Activated naive CD8-positive, alpha-beta T cell treated with anti-CD3 and anti-CD28 coated beads, Interleukin-2, amount 10 ng/mL, durations not matched to agents 7 days and 5 days (primary cell): ENCODE results near the gene HDAC4. TPM values are rescaled to one million over a fixed set of nuclear protein-coding genes. Genes with fewer than 3 reads are reported as not detected.

Experiments
- ATAC-seq: fragments of 150-1000 bp; cut with Tn5 transposase; one replicate; pipeline ENCODE4 v1.10.0; 2021; ENCODE audit warnings: low read depth, moderate library complexity
- POLR2A ChIA-PET: fragments of 350-600 bp; sonication (Branson Sonifier 250); formaldehyde crosslinking; loops from one replicate; lab custom pipeline; 2021; ENCODE audit warnings: antibody characterized with exemption; lab: Charles Lee
- DNase-seq: peaks from one replicate; pipeline ENCODE4 v3.0.0; 2021
- H3K27ac Mint-ChIP-seq: one replicate; pipeline ENCODE4 v1.8.0; 2022; ENCODE audit warnings: mild to moderate bottlenecking, mixed read lengths
- H3K27me3 Mint-ChIP-seq: one replicate; pipeline ENCODE4 v1.8.0; 2022; ENCODE audit warnings: mild to moderate bottlenecking, moderate library complexity, mixed read lengths
- H3K36me3 Mint-ChIP-seq: one replicate; pipeline ENCODE4 v1.8.0; 2021; ENCODE audit warnings: mild to moderate bottlenecking, mixed read lengths
- H3K4me1 Mint-ChIP-seq: one replicate; pipeline ENCODE4 v1.8.0; 2021; ENCODE audit warnings: mixed read lengths
- H3K4me3 Mint-ChIP-seq: one replicate; pipeline ENCODE4 v1.8.0; 2022; ENCODE audit warnings: mild to moderate bottlenecking, moderate library complexity, mixed read lengths
- H3K9me3 Mint-ChIP-seq: one replicate; pipeline ENCODE4 v1.8.0; 2021; ENCODE audit warnings: mixed read lengths
- total RNA-seq, 2 experiments: library from RNA; stranded (reverse); gene quantifications; one replicate each; pipeline ENCODE4 v1.2.3, GENCODE V29; 2021

The HDAC4 gene
- total RNA-seq, 2 experiments from 2014 or later = 54.0 to 57.4 TPM

DNA sequence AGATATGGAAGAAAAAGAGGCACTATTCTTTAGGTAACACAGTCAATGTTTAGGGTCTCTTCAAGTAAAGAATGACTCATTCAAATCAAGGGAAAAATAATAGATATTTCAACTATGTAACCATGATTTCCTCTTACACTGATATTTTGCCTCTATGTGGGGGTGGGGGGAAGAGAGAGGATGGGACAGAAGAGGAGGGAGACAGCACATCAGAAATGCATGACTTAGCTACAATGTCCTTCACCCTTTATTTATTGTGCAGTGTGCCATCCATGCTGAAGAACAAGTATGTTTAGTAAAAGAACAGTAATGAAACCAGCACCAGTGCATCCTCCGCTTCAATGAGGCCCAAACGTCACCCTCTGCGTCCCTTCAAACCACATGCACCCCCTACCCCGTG is 204.8 kb downstream of the HDAC4 start:
- Mint-ChIP-seq H3K4me3 (no peak overlapping the region), H3K27me3 (no peaks in the 10 kb centered on the region), H3K4me1 (peaks cover 2% of the 10 kb centered on the region), H3K36me3 (peaks cover 8% of the 10 kb centered on the region), H3K27ac (no peak overlapping the region), H3K9me3 (no peaks in the 10 kb centered on the region)
- DNase-seq (no peak), ATAC-seq (no peak)
- POLR2A ChIA-PET = no interaction called here

- H3K4me1 Mint-ChIP-seq = peaks cover 2% of the 10 kb centered on the region
- DNase-seq = peak; percentile 4
- H3K36me3 Mint-ChIP-seq = peaks cover 14% of the 10 kb centered on the region
- POLR2A ChIA-PET = no interaction called here
- no peak for ATAC-seq
- no peak overlapping the region for H3K4me3 Mint-ChIP-seq
- H3K27me3 Mint-ChIP-seq = no peaks in the 10 kb centered on the region
- no peaks in the 10 kb centered on the region for H3K9me3 Mint-ChIP-seq
- no peak overlapping the region for H3K27ac Mint-ChIP-seq
Measured at GRCh38 chr2:239195318-239195871, 205.4 kb downstream of the HDAC4 start.

- H3K27ac Mint-ChIP-seq = no peak overlapping the region
- peaks cover 2% of the 10 kb centered on the region for H3K4me1 Mint-ChIP-seq
- DNase-seq (peak; percentile 13), ATAC-seq (no peak)
- POLR2A ChIA-PET = no interaction called here
- H3K36me3 Mint-ChIP-seq = peaks cover 15% of the 10 kb centered on the region
- H3K27me3 Mint-ChIP-seq = no peaks in the 10 kb centered on the region
- H3K9me3 Mint-ChIP-seq = no peaks in the 10 kb centered on the region
- no peak overlapping the region for H3K4me3 Mint-ChIP-seq
Measured at GRCh38 chr2:239194731-239195317, 206.0 kb downstream of the HDAC4 start.

- ATAC-seq (no peak), DNase-seq (peak; percentile 9)
- Mint-ChIP-seq H3K4me3 (no peak overlapping the region), H3K4me1 (peaks cover 2% of the 10 kb centered on the region), H3K9me3 (no peaks in the 10 kb centered on the region), H3K36me3 (peaks cover 20% of the 10 kb centered on the region), H3K27ac (no peak overlapping the region), H3K27me3 (no peaks in the 10 kb centered on the region)
- POLR2A ChIA-PET = no interaction called here
Measured at GRCh38 chr2:239193925-239194677, 206.7 kb downstream of the HDAC4 start.

DNA sequence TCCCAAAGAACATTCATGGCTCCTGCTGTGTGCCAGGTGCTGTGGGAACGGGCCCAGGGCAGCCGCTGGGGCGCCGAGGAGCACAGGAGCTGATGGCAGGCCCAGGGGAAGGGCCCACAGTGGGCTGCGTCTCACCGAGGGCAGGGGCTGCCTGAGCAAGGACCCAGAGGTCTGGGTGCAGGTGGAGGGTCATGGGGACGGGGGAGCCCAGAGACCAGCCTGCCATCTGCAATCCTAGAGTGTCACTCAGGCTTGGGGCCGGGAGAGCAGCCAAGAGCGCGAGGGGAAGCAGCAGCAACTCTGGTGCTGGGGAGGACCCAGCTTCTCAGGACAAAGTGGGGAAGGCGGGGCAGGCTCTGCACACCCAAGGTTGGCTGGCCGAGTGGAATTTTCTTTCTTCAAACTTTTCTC is 207.4 kb downstream of the HDAC4 start:
- ATAC-seq (no peak), DNase-seq (peak; percentile 21)
- peaks cover 22% of the 10 kb centered on the region for H3K36me3 Mint-ChIP-seq
- H3K27me3 Mint-ChIP-seq = no peaks in the 10 kb centered on the region
- H3K4me1 Mint-ChIP-seq = peaks cover 2% of the 10 kb centered on the region
- H3K4me3 Mint-ChIP-seq = no peak overlapping the region
- POLR2A ChIA-PET = no interaction called here
- H3K27ac Mint-ChIP-seq = no peak overlapping the region
- no peaks in the 10 kb centered on the region for H3K9me3 Mint-ChIP-seq

DNA sequence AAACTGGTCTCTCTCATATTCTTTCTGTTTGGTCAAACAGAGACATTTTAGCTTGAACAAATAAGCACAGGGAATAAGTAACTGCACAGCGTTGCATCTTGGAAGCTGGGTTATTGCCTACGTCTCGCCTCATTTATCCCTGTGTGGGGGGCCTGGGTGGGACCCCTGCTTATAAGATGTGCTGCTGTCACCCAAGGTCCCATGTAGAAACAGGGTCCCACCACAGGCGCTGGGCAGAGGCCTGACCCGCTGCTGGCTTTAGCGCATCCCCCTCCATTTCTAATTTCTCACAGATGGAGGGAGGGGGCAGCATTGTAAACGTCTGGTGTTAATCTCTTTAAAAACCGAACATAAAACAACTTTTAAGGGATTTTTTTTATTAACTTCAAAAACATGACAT is 207.8 kb downstream of the HDAC4 start:
- no peak for ATAC-seq
- peaks cover 26% of the 10 kb centered on the region for H3K36me3 Mint-ChIP-seq
- no peak overlapping the region for H3K4me3 Mint-ChIP-seq
- H3K27me3 Mint-ChIP-seq = no peaks in the 10 kb centered on the region
- H3K9me3 Mint-ChIP-seq = no peaks in the 10 kb centered on the region
- DNase-seq = peak; percentile 9
- H3K4me1 Mint-ChIP-seq = peaks cover 2% of the 10 kb centered on the region
- no peak overlapping the region for H3K27ac Mint-ChIP-seq
- POLR2A ChIA-PET = no interaction called here

DNA sequence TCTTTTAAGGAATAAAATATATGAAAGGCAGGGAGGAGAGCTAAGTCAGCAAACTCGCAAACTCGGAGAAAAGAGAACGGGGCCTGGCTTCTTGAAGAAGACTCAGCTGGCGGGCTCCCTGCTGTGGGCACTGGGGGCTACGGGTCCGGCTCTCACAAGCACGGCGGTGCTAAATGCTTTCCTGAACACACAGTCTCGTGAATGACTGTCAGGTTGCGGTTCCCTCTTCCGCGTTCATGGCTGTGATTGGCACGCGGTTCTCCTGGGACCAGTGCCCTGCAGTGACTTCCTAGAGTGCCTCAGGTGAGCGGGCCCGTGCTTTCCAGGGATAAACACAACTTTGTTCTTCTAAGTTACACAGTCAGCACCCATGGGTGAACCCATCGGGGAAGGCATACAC is 208.4 kb downstream of the HDAC4 start:
- POLR2A ChIA-PET = no interaction called here
- no peak overlapping the region for H3K4me3 Mint-ChIP-seq
- peaks cover under 1% of the 10 kb centered on the region for H3K4me1 Mint-ChIP-seq
- H3K27me3 Mint-ChIP-seq = no peaks in the 10 kb centered on the region
- H3K9me3 Mint-ChIP-seq = no peaks in the 10 kb centered on the region
- ATAC-seq = no peak
- H3K36me3 Mint-ChIP-seq = peaks cover 25% of the 10 kb centered on the region
- H3K27ac Mint-ChIP-seq = no peak overlapping the region
- DNase-seq = peak; percentile 14

DNA sequence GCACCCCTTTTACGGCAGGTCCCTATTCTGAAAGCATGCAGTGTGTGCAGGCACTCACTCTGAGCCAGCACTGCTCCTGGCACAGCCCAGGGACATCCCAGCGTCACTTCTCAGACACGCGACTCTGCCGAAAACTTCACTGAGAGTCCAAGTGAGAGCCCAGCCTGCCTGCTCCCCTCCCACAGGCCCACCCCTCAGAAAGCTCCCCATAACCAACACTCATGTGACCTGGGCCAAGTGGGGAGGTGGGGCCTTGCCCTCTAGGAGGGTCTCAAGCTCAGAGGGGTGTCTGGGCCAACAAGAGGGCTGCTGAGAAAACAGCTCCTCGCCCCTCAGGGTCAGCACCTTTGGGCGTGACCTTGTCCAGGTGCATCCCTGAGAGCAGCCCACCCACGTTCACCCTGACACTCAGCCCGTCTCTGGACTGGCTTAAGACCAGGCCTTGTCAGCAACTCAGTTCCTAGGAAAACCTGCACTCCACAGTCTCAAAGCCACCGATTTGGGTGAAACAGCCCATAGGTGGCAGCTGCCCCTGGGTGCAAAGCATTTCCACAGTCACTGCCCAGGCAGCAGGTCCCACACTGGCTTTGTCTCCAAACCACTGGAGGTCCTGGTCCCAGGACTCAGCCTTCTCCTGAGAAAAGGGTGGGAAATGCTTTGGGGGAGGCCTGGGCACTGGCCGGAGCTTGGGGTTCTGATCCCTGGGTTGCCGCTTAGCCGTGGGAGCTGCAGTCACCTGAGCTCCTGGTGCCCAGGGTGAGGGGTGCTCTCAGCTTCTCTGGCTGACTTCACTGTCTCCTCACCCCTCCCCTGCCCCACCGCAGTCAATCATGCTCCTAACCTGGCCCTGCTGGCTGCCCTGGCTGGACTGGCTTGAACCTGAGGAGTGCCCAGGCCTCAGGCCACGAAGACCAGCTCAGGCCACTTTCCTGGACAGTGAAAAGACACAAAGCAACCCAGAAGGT is 209.6 kb downstream of the HDAC4 start:
- POLR2A ChIA-PET = no interaction called here
- peak; percentile 16 for DNase-seq
- no peak for ATAC-seq
- Mint-ChIP-seq H3K27me3 (no peaks in the 10 kb centered on the region), H3K36me3 (peaks cover 24% of the 10 kb centered on the region), H3K4me3 (no peak overlapping the region), H3K9me3 (no peaks in the 10 kb centered on the region), H3K27ac (no peak overlapping the region), H3K4me1 (no peaks in the 10 kb centered on the region)

- H3K27ac Mint-ChIP-seq = no peak overlapping the region
- ATAC-seq = no peak
- no peaks in the 10 kb centered on the region for H3K27me3 Mint-ChIP-seq
- no peak overlapping the region for H3K4me3 Mint-ChIP-seq
- peak; percentile 13 for DNase-seq
- H3K4me1 Mint-ChIP-seq = no peaks in the 10 kb centered on the region
- POLR2A ChIA-PET = no interaction called here
- H3K36me3 Mint-ChIP-seq = peaks cover 24% of the 10 kb centered on the region
- no peaks in the 10 kb centered on the region for H3K9me3 Mint-ChIP-seq
Measured at GRCh38 chr2:239190361-239190760, 210.5 kb downstream of the HDAC4 start.

DNA sequence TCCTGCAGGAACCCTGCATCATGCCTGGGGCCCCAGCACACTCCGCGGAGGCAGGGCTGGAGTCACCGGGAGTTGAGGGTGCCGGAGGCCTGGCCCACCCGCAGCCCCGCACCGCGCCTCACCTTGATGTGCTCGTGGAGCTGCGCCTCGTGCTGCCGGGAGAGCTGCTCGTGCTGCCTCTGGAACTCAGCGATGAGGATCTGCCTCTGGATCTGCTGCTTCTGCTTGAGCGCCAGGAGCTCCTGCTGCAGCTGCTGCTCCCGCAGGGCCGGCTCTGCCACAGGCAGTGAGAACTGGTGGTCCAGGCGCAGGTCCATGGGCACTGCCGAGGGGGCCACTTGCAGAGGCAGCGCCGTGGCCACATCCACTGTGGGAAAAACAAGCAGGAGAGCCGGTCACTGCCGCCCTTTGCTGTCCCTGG is 211.1 kb downstream of the HDAC4 start:
- DNase-seq (peak; percentile 15), ATAC-seq (no peak)
- Mint-ChIP-seq H3K4me1 (no peaks in the 10 kb centered on the region), H3K36me3 (peaks cover 24% of the 10 kb centered on the region), H3K9me3 (no peaks in the 10 kb centered on the region), H3K27ac (no peak overlapping the region), H3K27me3 (no peaks in the 10 kb centered on the region), H3K4me3 (no peak overlapping the region)
- POLR2A ChIA-PET = no interaction called here

DNA sequence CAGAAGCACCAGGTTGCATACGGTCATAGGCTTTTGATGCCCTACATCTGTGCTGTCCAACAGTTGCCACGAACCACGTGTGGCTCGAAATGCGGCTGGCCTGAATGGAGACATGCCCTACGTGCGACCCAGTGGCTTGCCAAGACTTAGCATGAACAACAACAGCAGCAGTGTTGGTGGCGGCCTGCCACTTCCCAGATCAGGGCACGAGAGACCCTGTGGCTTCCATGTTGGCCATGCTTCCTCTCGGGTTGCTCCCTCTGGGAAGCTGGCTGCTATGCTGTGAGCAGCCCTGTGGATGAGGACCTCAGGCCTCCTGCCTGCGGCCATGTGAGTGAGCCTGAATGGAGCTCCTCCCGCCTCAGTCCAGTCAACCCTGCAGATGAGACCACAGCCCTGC is 212.3 kb downstream of the HDAC4 start:
- no peaks in the 10 kb centered on the region for H3K9me3 Mint-ChIP-seq
- POLR2A ChIA-PET = no interaction called here

GRCh38 chr2:239187464-239188253 is 213.2 kb downstream of the HDAC4 start:
- Mint-ChIP-seq H3K4me1 (no peaks in the 10 kb centered on the region), H3K4me3 (no peak overlapping the region), H3K27me3 (no peaks in the 10 kb centered on the region), H3K27ac (no peak overlapping the region), H3K36me3 (peaks cover 24% of the 10 kb centered on the region), H3K9me3 (no peaks in the 10 kb centered on the region)
- no peak for ATAC-seq
- DNase-seq = peak; percentile 18
- POLR2A ChIA-PET = no interaction called here

More for the DNA sequence above, 212.3 kb downstream of the HDAC4 start:
- no peaks in the 10 kb centered on the region for H3K4me1 Mint-ChIP-seq
- DNase-seq (peak; percentile 10), ATAC-seq (no peak)
- no peak overlapping the region for H3K4me3 Mint-ChIP-seq
- no peaks in the 10 kb centered on the region for H3K27me3 Mint-ChIP-seq
- H3K36me3 Mint-ChIP-seq = peaks cover 24% of the 10 kb centered on the region
- no peak overlapping the region for H3K27ac Mint-ChIP-seq
